NCI-H2029 treated with DMSO at 0.1 percent for 48 hours (cell line): ENCODE data around the gene KSR1.

Experiments used
- DNase-seq: peaks from one replicate; lab custom pipeline; 2025; lab: John Stamatoyannopoulos, UW

Gene KSR1

DNA sequence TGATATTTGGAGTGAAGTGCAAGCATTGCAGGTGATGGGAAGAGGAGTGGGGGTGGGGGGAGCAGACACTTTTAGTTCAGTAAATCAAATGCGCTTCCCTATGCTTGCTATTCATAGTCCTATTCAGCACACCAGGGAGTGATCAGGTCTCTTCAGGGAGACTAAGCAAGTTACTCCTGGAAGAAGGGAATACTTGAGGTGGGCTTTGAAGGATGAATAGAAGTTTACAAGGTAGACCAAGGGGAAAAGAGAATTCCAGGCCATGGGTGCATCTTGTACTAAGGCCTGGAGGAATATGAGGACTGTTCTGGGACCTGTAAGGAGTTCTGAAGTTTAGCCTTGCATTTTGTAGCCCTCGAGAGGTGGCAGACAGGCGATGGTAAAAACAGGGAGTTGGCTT lies 134.6 kb downstream of the KSR1 start:
- no peak for DNase-seq

DNA sequence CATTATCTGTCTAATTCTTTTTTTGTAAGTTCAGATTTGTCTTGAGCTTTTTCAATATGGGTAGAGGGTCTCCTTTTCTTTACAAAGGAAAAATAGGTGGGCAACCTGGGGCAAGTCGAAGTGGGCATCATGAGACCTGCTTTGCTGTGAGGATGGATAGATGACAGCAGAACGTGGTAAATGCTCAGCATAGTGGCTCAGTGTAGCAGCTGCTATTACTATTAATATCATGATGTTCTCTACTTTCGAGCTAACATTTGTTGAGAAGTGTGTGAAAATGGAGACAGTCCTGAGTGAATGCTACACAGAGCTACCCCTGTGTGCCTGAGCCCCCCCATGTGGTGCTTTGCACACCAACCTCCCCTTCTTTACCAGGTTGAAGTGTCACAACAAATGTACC lies 135.7 kb downstream of the KSR1 start:
- no peak for DNase-seq

DNA sequence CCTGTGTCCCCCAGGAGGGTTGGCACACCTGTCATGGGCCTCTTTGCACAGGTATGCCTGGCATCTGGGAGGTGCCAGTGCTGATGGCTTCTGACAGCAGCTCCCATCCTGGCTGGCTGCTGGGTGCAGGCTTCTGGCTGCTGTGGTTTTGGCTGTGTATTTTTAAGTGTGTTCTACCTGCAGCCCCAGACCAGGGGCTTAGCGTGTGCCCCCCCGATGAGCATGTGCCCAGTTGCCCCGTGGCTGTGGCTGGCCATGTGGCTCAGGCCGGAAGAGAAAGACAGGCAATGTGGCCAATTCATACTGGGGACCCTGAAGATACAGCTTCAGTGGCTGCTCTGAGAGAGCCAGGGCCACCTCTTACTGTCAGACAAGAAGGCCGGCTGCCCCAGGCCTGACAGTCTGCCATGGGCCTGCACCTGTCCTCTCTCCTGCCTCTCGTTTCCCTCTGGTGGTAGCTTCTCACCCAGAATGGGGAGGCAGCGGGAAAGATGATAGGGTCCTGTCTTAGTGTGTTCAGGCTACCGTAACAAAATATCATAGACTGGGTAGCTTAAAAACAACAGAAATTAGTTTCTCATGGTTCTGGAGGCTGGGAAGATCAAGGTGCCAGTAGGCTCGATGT lies 137.1 kb downstream of the KSR1 start:
- no peak for DNase-seq

DNA sequence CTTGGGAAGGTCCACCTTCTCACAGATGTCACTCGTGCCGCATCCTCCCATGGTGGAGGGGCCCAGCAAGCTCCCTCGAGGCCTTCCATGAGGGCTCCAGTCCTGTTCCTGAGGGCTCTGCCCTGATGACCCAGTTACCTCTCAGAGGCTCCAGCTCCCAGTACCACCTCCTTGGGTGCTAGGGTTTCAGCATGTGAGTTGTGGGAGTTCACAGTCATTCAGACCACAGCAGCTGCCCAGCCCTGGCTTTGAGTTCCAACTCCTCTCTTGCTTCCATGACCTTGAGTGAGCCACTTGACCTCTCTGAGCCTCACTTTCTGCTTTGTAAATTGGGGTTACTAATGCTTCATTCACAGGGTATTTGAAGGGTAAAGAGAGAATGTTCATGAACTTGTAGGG lies 137.6 kb downstream of the KSR1 start:
- DNase-seq: no peak

DNA sequence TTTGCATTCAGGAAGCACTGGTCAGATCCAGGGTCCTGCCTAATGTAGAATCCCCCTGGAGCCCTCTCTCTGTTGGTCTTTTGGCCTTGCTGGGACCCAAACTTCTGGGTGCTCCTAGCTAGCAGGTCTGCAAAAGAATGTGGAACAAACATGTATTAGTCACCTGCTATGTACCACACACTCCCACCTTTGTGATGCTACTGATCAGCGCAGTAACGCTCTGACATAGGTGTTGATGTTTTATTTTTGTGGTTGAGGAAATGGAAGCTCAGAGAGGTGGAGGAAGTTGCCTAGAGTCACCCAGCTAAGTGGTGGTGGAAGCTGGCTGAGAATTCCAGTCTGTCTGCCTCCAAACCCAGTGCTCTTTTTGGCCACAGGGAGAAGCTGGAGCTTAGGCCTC lies 139.0 kb downstream of the KSR1 start:
- DNase-seq: no peak

DNA sequence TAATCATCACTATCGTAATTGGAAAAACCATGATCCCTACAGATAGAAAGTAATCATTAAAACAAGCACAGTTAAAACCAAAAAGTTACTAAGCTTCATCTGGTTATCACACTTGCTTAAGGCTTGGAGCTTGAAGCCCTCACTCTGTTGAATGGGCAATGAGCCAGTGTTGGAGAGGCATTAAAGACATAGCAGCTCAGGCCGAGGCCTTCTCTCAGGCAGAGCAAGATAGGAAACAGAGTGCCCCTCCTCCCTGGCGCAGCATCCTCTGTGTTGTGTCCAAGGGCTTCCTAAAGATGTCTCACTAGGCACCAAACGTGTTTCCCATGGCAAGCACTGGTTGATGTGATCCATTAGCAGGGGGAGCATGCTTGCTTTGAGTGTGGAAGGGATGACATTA lies 139.8 kb downstream of the KSR1 start:
- no peak for DNase-seq

- DNase-seq: no peak
These were observed 140.4 kb downstream of the KSR1 start for GRCh38 chr17:27596566-27597187.

DNA sequence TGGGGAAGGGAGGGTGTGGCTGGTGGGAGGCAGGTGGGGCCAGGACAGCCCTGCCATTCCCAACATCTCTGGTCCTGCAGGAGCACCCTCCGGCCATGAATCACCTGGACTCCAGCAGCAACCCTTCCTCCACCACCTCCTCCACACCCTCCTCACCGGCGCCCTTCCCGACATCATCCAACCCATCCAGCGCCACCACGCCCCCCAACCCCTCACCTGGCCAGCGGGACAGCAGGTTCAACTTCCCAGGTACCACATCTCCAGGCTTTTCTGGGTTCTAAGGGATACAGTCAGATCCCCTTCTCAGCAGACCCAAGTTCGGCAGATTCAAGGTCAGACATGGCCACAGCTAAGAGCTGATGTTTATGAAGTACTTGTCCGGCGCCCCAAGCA lies 140.9 kb downstream of the KSR1 start:
- no peak for DNase-seq

GRCh38 chr17:27597783-27598320 lies 141.6 kb downstream of the KSR1 start:
- DNase-seq: no peak

GRCh38 chr17:27598337-27599050 lies 142.2 kb downstream of the KSR1 start:
- DNase-seq: no peak

DNA sequence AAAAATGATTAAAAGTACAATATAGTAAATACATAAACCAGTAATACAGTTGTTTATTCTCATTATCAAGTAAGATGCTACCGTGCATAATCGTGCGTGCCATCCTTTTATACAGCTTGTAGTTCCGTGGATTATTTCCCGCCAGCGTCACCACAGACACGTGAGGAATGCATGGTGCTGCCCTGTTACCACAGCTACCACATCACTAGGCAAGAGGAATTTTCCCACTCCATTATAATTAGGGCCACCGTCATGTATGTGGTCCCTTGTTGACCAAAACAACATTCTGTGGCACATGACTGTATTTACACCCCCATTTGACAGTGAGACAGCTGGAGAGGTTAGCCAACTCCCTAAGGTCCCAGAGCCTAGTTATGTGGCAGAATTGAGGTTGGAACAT lies 144.2 kb downstream of the KSR1 start:
- no peak for DNase-seq

- DNase-seq: peak; percentile 26
These were observed 145.1 kb downstream of the KSR1 start for GRCh38 chr17:27601069-27601974.

DNA sequence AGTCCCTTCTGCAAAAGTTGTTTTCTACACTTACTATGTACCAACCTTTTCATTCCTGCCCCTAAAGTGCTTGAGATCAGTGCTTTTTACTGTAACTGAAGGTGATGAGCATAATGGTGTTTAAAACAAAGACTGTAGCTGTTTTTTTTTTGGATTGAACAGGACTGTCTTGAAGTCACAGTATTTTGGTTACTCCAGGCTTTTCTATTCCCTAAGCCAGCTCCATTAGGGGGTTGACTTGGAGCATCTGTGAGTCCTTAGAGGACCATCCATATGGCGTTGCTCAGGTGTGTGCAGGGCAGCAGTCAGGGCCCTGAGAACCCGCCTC lies 145.7 kb downstream of the KSR1 start:
- no peak for DNase-seq

- DNase-seq: no peak
These were observed 146.6 kb downstream of the KSR1 start for GRCh38 chr17:27602721-27603420.

DNA sequence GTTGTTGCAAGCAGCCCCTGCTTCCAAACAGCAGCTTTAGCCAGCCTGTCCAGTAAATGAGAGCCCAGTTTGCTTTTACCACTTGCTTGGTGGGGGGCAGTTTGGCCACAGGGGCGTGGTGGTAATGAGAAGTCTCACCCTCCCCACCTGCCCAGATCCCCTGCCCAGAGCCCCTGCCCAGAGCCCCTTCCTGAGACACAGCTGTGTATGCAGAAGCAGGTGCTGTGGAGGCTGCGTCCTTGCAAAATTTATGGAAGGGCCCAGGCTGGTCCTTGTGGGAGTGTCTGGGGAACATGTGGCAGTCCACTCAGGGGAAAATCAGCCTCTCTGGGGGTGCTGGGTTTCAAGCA lies 147.1 kb downstream of the KSR1 start:
- DNase-seq: no peak

DNA sequence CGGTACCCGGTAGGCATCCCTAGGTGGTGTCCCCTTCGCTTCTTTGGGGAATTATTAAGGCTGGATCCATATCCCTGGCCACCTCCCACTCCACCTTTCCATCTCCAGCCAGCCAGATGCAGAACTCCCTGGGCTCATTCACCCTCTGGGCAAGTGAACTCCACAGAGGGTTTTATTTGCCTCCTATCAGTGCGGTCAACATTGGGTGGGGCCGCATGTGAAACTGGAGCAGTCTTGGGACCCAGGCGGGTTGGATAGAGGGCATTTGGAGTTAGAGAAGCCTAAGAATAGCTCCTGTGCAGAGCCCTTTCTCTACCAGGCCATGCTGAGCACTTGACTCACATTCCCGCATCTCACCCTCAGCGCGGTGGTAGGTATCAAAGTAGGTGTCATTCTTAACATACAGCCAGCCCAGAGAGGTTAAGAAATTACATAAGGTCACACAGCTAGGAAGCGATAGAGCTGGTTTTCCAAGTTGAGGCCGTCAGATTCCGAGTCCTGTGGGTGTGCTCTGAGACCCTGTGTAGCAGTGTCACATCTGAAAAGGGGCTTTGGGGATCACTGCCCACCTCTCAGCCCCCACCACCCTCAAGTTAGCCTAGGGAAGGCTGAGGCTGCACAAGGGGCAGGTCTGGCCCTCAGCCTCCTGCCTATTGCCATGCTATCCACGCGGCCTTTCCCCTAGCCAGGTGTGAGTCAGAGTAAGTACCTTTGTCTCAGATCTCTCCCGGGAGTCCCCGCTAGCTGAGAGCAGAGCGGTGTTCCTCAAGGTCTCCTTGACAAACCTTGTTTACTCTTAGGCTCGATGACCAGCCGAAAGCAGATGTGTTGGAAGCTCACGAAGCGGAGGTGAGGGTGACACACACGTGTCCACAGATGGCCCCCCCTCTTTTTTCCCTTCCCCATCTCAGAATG lies 147.9 kb downstream of the KSR1 start:
- no peak for DNase-seq

GRCh38 chr17:27605409-27605808 lies 149.2 kb downstream of the KSR1 start:
- no peak for DNase-seq

DNA sequence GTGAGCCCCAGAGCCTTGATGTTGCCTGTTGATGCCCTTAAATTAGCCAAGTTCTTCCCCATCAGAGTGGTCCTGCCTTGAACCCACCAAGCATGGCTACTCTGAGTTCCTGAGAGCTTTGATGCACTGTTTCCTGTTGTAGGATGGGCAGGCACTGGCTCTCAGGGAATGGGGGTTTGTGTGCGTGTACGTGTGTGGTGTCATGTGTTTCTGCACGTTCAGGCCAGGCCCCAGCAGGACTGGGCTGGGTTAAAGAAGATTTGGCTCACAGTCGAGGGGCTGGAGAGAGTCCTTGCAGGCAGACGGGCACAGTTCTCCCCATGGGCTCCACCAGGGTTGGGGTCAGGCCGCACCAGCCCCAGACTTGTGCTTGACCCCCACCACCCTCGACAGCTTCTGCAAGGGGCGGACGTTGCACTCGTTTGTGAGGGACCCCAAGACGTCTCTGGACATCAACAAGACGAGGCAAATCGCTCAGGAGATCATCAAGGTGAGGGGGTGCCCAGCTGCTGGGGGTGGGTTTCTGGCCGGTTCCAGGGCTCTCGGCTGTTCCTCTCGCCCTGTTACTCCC lies 151.4 kb downstream of the KSR1 start:
- no peak for DNase-seq

DNA sequence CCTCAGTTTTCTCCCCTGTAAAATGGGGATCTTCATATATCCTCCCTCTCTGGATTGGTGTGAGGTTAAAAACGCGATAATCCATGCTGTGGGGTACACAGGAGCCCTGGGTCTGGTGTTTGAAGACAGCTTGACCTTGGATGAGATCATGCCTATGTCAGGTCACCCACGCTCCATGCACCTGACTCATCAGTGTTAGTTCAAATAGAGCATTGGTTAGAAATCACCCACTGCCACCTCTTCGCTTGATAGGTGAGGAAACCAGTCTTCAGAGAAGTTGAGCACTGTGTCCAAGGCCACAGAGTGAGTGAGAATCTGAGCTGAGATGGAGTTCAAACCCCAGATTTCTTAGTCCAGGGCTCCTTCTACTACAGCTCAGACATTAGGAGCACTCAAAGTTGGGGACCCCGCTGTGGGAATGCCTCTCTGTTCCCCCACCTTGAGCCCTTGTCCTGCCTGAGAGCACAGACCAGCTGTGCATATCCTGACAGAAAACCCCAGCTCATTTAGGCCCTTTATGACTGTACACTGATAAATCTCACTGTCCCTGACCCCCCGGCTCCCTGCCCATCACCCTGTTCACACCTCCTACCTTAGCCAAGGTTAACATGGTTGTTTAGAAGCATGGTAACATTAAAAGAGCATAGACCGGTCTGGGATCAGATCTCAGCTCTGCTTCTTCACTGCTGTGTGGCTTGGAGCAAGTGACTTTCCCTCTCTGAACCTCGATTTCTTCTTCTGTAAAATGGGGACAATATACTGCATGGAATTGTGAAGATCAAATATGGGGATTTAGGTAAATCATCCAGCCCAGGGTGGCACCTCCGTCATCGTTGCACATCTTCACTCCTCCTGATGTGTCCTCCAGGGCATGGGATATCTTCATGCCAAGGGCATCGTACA lies 152.3 kb downstream of the KSR1 start:
- no peak for DNase-seq
